ENCODE data around the gene IFI27.
"Not testable (repeated sequence)": the region's sequence is repeated elsewhere in the genome, so short reads cannot be mapped to it uniquely, and the experiment has no call there.

Gene IFI27

DNA sequence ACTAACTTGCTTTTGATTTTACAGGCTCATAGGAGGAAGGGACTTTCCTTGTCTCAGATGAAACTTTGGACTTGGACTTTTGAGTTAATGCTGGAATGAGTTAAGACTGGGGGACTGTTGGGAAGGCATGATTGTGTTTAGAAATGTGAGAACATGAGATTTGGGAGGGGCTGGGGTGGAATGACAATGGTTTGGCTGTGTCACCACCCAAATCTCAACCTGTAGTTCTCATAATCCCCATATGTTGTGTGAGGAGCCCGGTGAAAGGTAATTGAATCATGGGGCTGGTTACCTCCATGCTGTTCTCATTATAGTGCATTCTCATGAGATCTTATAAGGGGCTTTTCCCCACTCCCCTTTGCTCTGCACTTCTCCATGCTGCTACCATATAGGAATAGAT, 45.6 kb downstream of the IFI27 start:
- DNase-seq (ENCODE audit: low spot score) = not testable (repeated sequence)

- no peak for DNase-seq (ENCODE audit: low spot score)
Observed at GRCh38 chr14:94157197-94157596, 46.7 kb downstream of the IFI27 start.

- no peak for DNase-seq (ENCODE audit: low spot score)
Observed at GRCh38 chr14:94158239-94158883, 47.8 kb downstream of the IFI27 start.

DNA sequence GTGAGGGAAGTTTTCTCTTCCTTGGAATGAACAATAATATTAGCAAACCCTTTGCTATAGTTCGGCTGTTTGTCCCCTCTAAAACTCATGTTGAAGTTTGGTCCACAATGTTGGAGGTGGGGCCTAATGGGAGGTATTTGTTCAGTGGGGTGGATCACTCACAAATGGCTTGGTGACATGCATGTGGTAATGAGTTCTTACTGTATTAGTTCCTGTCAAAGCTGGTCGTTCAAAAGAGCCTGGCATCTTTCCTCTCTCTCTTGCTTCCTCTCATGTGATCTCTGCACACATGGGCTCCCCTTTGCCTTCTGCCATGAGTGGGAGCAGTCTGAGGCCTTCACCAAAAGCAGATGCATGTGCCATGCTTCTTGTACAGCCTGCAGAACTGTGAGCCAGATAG, 50.5 kb downstream of the IFI27 start:
- DNase-seq (ENCODE audit: low spot score) = no peak

DNA sequence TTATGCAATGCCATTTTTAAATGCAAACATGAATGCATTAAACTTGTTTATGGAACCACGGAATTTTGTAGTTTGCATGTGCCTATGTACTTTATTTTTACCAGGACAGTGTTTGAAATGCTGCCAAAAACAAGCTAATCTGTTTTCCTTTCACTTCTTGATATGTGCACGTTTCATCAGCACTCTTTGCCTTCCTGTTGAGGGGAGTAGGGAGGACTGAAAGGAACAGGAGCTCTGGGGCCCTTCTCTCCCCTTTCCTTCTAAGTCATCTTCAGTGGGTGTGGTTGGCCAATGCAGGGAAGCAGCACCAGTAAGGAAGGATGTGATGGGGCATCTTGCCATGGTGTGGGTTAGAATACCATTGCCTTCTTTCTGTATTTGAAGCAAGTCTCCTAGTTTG, 51.4 kb downstream of the IFI27 start:
- DNase-seq (ENCODE audit: low spot score) = no peak

- DNase-seq (ENCODE audit: low spot score) = no peak
Observed at GRCh38 chr14:94162466-94162865, 51.9 kb downstream of the IFI27 start.

GRCh38 chr14:94163796-94164195, 53.3 kb downstream of the IFI27 start:
- no peak for DNase-seq (ENCODE audit: low spot score)

- DNase-seq (ENCODE audit: low spot score) = peak; percentile 49
Observed at GRCh38 chr14:94164685-94165431, 54.3 kb downstream of the IFI27 start.

GRCh38 chr14:94165744-94166143, 55.2 kb downstream of the IFI27 start:
- no peak for DNase-seq (ENCODE audit: low spot score)
